ENCODE results near the gene DCLK2.

DNA sequence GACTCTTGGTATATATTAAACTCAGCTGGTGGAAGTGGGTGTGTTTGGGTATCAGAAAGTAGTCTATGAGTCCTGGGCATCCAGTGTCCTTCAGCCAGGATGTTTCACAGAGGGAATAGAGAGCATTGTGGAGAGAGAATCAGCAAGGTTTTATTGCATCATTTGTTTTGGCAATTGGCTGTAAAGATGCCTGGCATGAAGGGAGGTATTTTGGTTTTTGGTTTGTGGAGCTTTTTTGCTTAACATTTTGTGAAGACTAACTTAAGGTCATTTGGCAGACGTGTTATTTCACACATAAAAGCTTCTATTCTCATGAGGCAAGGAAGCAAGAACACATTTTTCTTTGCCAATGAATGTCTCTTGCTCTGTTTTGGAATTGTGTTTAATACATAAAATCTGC lies 71.1 kb downstream of the DCLK2 start:
- no peak for TF ChIP-seq EZH2 (IDR thresholded peaks at IDR 0.05; ENCODE audit: borderline replicate concordance, insufficient read depth, low read depth, low read length, poor library complexity, severe bottlenecking)
- TF ChIP-seq, protein P1, sequence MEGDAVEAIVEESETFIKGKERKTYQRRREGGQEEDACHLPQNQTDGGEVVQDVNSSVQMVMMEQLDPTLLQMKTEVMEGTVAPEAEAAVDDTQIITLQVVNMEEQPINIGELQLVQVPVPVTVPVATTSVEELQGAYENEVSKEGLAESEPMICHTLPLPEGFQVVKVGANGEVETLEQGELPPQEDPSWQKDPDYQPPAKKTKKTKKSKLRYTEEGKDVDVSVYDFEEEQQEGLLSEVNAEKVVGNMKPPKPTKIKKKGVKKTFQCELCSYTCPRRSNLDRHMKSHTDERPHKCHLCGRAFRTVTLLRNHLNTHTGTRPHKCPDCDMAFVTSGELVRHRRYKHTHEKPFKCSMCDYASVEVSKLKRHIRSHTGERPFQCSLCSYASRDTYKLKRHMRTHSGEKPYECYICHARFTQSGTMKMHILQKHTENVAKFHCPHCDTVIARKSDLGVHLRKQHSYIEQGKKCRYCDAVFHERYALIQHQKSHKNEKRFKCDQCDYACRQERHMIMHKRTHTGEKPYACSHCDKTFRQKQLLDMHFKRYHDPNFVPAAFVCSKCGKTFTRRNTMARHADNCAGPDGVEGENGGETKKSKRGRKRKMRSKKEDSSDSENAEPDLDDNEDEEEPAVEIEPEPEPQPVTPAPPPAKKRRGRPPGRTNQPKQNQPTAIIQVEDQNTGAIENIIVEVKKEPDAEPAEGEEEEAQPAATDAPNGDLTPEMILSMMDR (IDR thresholded peaks at IDR 0.05), result no peak
